AG04449 (cell line): Measurements from ENCODE around the gene MOV10.

Experiments
- CTCF ChIA-PET: fragments of 350-600 bp; formaldehyde crosslinking; extraction: SDS; loops from one replicate; lab custom pipeline; 2021; ENCODE audit warnings: antibody characterized with exemption; lab: Yijun Ruan, JAX
- POLR2A ChIA-PET: fragments of 400-600, 350-600 bp; formaldehyde crosslinking; extraction: SDS; loops from one replicate; lab custom pipeline; 2020; ENCODE audit warnings: antibody characterized with exemption, inconsistent platforms; lab: Yijun Ruan, JAX
- DNase-seq: peaks from one replicate; pipeline ENCODE4 v3.0.0-alpha.2; 2010; ENCODE audit warnings: low read depth, low spot score
- H3K4me3 ChIP-seq: 2 replicates; pipeline ENCODE4 v1.5.1; 2011; ENCODE audit warnings: low read depth, mild to moderate bottlenecking, control low read depth, low read length
- TF ChIP-seq, protein P1 (sequence below): IDR thresholded peaks from one replicate; pipeline ENCODE4 v1.5.1; 2011; ENCODE audit warnings: mild to moderate bottlenecking, moderate library complexity, low read length, control low read depth, inconsistent platforms; ENCODE audit not compliant: insufficient read depth; ENCODE audit errors: missing control alignments

MOV10 gene

DNA sequence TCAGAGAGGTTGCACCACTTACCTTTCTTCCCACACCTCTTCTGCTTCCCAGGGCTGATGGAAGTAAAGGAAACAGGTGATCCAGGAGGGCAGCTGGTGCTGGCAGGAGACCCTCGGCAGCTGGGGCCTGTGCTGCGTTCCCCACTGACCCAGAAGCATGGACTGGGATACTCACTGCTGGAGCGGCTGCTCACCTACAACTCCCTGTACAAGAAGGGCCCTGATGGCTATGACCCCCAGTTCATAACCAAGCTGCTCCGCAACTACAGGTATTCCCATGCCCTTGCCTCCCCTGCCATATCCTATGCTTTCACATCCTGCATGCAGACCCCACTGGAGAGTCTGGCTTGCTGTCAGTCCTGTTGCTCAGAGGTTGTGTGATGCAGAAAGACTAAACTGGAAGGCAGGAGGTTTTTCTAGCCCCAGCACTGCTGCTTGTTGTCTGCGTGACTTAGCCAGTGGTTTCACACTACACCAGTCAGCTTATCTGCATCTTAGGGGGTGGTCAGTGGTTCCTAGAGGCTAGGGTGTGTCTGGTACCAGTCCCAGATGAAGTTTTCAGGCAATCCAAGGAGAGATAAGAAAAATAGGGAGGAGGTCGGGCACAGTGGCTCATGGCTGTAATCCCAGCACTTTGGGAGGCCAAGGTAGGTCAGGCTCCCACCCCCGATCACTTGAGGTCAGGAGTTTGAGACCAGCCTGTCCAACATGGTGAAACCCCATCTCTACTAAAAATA, 22.3 kb downstream of the MOV10 start:
- ChIA-PET CTCF (interaction anchor here (1.3 to 1.5 kb wide), 2 partner anchors 11 to 195 kb away, joined by 3 read pairs; no protein-coding TSS in a partner anchor), POLR2A (interaction anchor here (0.7 kb wide), 1 partner anchor 10 kb away, joined by 4 read pairs; the partner anchor contains the start of gene RHOC)
- TF ChIP-seq, protein P1, sequence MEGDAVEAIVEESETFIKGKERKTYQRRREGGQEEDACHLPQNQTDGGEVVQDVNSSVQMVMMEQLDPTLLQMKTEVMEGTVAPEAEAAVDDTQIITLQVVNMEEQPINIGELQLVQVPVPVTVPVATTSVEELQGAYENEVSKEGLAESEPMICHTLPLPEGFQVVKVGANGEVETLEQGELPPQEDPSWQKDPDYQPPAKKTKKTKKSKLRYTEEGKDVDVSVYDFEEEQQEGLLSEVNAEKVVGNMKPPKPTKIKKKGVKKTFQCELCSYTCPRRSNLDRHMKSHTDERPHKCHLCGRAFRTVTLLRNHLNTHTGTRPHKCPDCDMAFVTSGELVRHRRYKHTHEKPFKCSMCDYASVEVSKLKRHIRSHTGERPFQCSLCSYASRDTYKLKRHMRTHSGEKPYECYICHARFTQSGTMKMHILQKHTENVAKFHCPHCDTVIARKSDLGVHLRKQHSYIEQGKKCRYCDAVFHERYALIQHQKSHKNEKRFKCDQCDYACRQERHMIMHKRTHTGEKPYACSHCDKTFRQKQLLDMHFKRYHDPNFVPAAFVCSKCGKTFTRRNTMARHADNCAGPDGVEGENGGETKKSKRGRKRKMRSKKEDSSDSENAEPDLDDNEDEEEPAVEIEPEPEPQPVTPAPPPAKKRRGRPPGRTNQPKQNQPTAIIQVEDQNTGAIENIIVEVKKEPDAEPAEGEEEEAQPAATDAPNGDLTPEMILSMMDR, result no peak
- no peak for DNase-seq
- no peak overlapping the region for H3K4me3 ChIP-seq

DNA sequence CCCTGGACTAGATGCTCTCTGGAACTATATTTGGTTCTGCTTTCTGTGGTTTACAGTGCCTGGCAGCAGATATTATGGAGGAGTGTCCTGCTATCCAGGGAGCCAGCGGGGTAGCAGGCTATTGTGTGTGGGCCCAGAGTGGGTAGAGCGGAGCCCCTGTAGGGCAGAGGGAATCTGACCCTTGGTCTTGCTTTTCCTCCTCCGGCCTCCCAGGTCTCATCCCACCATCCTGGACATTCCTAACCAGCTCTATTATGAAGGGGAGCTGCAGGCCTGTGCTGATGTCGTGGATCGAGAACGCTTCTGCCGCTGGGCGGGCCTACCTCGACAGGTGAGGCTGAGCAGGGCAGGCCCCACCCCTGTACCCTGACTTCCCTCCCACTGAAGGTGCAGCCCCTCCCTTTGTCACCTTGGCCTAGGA, 23.3 kb downstream of the MOV10 start:
- DNase-seq, result no peak
- ChIA-PET CTCF (interaction anchor here (0.8 to 1.5 kb wide), 3 partner anchors 10 to 339 kb away, joined by 3 read pairs; no protein-coding TSS in a partner anchor), POLR2A (no interaction called here)
- TF ChIP-seq, protein P1, result no peak
- no peak overlapping the region for H3K4me3 ChIP-seq

DNA sequence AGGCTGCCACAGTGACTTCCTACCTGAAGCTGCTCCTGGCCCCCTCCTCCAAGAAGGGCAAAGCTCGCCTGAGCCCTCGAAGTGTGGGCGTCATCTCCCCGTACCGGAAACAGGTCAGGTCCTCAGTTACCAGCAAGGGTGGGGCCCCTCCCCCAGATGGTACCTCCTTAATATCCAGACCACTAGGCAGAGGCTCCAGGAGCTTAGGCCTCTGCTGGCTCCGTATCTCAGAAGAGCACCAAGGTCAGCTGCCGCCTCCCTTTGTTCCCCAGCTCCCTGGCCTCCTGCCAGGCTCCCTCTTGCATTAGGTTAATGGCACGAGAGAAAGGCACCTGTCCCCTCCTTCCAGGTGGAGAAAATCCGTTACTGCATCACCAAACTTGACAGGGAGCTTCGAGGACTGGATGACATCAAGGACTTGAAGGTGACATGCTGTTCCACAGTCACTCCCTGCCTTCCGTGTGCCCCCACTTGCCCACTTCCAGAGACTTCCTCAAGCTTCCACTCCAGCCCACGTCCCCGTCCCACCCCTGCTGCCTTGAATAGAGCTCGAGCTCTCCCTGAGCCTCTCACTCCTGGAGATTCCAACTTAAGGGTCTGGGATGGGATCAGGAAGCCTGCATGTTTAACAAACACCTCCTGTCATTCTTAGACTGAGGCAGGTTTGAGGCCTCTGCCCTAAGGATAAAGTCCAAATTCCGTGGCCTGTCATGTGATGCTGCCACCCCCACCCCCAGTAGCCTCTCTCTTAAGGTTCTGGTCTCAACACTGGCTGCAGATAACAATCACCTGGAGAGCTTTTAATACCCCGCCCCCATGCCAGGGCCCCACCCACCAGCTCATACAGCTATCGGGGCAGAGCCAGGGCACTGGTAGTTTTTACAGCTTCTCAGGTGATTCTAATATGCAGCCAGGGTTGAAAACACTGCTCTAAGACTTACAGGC, 24.2 kb downstream of the MOV10 start:
- no peak overlapping the region for H3K4me3 ChIP-seq
- DNase-seq, result no peak
- CTCF ChIA-PET, result interaction anchor here (0.8 to 2.9 kb wide), 6 partner anchors 9 to 340 kb away, joined by 3 to 11 read pairs (median 4); partner anchors contain the start of gene PPM1J
- TF ChIP-seq, protein P1, result no peak
- POLR2A ChIA-PET, result interaction anchor here (2.7 to 3.0 kb wide), 2 partner anchors 9 to 24 kb away, joined by 9 to 15 read pairs; partner anchors contain the start of gene MOV10

DNA sequence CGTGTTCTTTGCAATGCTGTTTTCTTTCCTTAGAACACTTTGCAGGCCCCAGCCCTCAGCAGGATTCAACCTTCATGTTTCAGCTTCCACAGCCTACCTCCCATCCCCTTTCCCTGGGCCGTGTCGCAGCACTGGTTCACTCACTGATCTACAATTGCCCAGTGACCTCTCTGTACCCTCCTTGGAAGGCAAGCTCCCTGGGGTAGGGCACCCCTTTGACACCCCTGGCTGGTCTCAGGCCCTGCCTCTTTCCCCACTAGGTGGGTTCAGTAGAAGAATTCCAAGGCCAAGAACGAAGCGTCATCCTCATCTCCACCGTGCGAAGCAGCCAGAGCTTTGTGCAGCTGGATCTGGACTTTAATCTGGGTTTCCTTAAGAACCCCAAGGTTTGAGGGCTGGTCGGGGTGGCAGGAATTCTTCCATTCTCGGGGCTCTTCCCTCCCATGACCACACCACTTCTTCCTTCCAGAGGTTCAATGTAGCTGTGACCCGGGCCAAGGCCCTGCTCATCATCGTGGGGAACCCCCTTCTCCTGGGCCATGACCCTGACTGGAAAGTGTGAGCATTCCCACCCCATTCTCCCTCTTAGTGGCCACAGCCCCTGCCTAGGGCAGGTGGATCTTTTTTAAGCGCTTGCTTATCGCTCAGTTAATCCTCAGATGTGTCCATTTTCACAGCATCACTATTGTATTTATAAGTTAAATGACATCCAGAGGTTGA, 25.1 kb downstream of the MOV10 start:
- CTCF ChIA-PET, result interaction anchor here (1.1 to 2.9 kb wide), 6 partner anchors 8 to 308 kb away, joined by 3 to 11 read pairs (median 4); partner anchors contain the start of gene PPM1J
- TF ChIP-seq, protein P1, result no peak
- no peak overlapping the region for H3K4me3 ChIP-seq
- no peak for DNase-seq
- POLR2A ChIA-PET, result interaction anchor here (0.7 to 3.0 kb wide), 6 partner anchors 10 to 311 kb away, joined by 3 to 15 read pairs (median 4); partner anchors contain the start of gene MOV10

DNA sequence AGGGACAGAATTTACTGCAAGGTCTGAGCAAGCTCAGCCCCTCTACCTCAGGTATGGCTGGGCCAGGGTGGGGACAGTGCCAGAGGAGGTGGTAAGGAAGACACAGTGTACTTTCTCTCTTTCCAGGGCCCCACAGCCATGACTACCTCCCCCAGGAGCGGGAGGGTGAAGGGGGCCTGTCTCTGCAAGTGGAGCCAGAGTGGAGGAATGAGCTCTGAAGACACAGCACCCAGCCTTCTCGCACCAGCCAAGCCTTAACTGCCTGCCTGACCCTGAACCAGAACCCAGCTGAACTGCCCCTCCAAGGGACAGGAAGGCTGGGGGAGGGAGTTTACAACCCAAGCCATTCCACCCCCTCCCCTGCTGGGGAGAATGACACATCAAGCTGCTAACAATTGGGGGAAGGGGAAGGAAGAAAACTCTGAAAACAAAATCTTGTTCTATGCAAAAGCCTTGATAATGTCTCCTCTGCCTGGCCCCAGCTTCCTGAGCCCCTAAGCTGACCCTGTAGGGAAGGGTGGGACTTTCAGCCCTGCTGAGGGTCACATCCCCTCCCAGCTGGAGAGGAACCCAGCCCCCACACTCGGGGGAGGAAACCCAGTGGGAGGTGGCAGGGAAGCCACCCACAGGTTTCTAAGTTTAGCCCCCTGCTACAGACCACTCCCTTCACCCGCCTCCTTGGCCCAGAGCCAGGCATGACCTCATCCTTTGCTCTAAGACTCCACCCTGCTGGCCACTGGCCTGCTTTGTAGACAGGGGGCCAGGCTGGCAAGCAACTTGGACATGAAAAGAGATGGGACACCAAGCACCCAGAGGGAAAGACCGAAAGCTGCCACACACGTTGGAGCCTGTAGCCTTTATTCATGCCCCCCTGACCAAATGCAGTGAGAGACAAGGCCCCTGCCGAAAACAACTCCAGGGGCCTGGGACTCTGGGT, 26.1 kb downstream of the MOV10 start:
- TF ChIP-seq, protein P1, result peak; percentile 1
- H3K4me3 ChIP-seq, result peak overlapping the region; percentile 25
- peak; percentile 74 for DNase-seq
- CTCF ChIA-PET, result interaction anchor here (1.1 to 2.9 kb wide), 5 partner anchors 10 to 199 kb away, joined by 3 to 11 read pairs (median 3); partner anchors contain the start of genes MOV10 and PPM1J
- POLR2A ChIA-PET, result interaction anchor here (0.7 to 3.0 kb wide), 7 partner anchors 11 to 312 kb away, joined by 3 to 15 read pairs (median 4); partner anchors contain the start of gene MOV10
